Adrenal gland (tissue), 12 donors: ENCODE results near the gene MAP2K5. TPM values are rescaled to one million over a fixed set of nuclear protein-coding genes. Genes with fewer than 3 reads are reported as not detected.

Experiments used
- DNase-seq, 7 donors: peaks; one replicate each; pipeline ENCODE4 v3.0.0-alpha.2; 2019 to 2020
- H3K27ac ChIP-seq, 5 donors: fragments of 200-600 bp; sonication (generic) in 4 of 5; 1 replicate in 3 of 5; 2 replicates in 2 of 5; pipeline versions ENCODE4 v1.5.1 to v1.8.0; 2016 to 2020; ENCODE audit warnings: mild to moderate bottlenecking in 1 of 5
- H3K27me3 ChIP-seq: fragments of 200-600 bp; 2 replicates; pipeline ENCODE4 v1.8.0; 2021
- H3K36me3 ChIP-seq, 2 donors: fragments of 200-600 bp; replicated peaks in 1 of 2; 1 replicate in 1 of 2; 2 replicates in 1 of 2; pipeline versions ENCODE4 v1.5.1 to v1.8.0; 2018 to 2022
- H3K4me1 ChIP-seq, 2 donors: fragments of 200-600 bp; replicated peaks in 1 of 2; 1 replicate in 1 of 2; 2 replicates in 1 of 2; pipeline versions ENCODE4 v1.5.1 to v1.8.0; 2018 to 2021
- H3K4me3 ChIP-seq, 4 donors: fragments of 200-600 bp; sonication (generic) in 3 of 4; one replicate each; pipeline ENCODE4 v1.5.1; 2016 to 2018
- H3K9me3 ChIP-seq, 3 donors: fragments of 200-600 bp; sonication (generic) in 1 of 3; replicated peaks in 1 of 3; 1 replicate in 2 of 3; 2 replicates in 1 of 3; pipeline versions ENCODE4 v1.5.1 to v1.8.0; 2016 to 2021
- POLR2A ChIP-seq, 2 donors: fragments of 450-650 bp; IDR thresholded peaks; one replicate each; pipeline ENCODE4 v1.6.1; 2017; ENCODE audit warnings: antibody characterized with exemption in 2 of 2, mild to moderate bottlenecking in 2 of 2, moderate library complexity in 1 of 2
- WGBS, 4 donors: extraction: QIAGEN DNeasy Blood & Tissue Kit in 2 of 4; methylation state at CpG; one replicate each; pipeline versions ENCODE4 v1.1.5 to v1.1.7; 2013 to 2017; 5-methylcytosine and 5-hydroxymethylcytosine counted together
- intact Hi-C, 2 donors: fragments of 100-400 bp; cut with DNase I; formaldehyde crosslinking; loops; one replicate each; pipeline versions ENCODE4 v1.14.1 to v1.15.0; 2022 to 2023
- polyA plus RNA-seq, 3 donors: library from polyadenylated mRNA; stranded (reverse); fragments of 200-250 nt in 2 of 3; fragments of 350-450 nt in 1 of 3; fragmentation: Illumina TruSeq in 1 of 3; extraction: RNeasy Lipid Tissue Mini Kit (QIAGEN cat#74804) in 1 of 3; gene quantifications; one replicate each; pipeline ENCODE4 v1.2.3, GENCODE V29; 2013 to 2014
- total RNA-seq, 9 donors: library from RNA; depleted of rRNA in 4 of 9; stranded (reverse); fragments of >200 nt in 4 of 9; fragments of 120-200 nt in 1 of 9; fragmentation: NEBNext Ultra II Directional in 1 of 9; extraction: Animal tissue kit (Norgen Biotek cat#: 25700) in 1 of 9; gene quantifications; one replicate each; pipeline versions ENCODE4 v1.1.0 to v1.2.4, GENCODE V29; 2013 to 2023
- TF ChIP-seq, protein P1 (sequence below), 6 experiments: fragments of 450-650 bp in 4 of 6; fragments of 200-600 bp in 2 of 6; sonication (generic) in 1 of 6; IDR thresholded peaks; 1 replicate in 5 of 6; 2 replicates in 1 of 6; pipeline versions ENCODE4 v1.5.1 to v1.8.0; 2016 to 2021; ENCODE audit warnings: antibody characterized with exemption in 6 of 6, mild to moderate bottlenecking in 2 of 6, moderate library complexity in 1 of 6
- donor health status: healthy with polysubstance abuse.
- donor health status: Bipolar disorder and iron deficiency.
- donor health status: DM: yes; HTN: yes; CAD: no.
- donor health status: DM: no; HTN: no; CAD: no.
- donor health status: DM: no; HTN: no; CAD: no.
- donor health status: DM: yes; HTN: yes; CAD: no.

MAP2K5 gene
- total and polyA plus RNA-seq, 12 donors = 10.3 to 33.8 (median 17.0) TPM

DNA sequence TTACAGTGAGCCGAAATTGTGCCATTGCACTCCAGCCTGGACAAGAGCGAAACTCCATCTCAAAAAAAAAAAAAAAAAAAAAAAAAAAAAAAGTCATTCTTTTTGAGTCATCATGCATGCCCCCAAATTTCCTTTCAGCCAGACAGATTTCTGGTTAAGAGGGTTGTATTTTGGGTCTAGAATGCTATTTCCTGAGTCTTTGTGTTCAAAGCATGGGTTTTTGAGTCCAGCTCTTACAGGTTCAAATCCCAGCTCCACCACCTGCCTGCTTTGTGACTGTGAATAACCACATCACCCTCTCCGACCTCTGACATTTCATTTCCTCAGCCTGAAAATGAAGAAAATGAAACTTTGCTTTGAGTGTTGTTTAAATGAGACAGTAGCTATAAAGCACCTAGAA lies 30.9 kb upstream of the MAP2K5 start:
- 91 to 98% (median 93%) methylated on average over 3 of the region's 3 CpGs for WGBS, 4 donors
- no peak overlapping the region for H3K27ac ChIP-seq
- no peaks in the 10 kb centered on the region for H3K9me3 ChIP-seq
- intact Hi-C loops = loop anchor here in 1 of 2 donors (10.0 kb wide), 1 partner anchor 323 kb away; no protein-coding TSS in a partner anchor
- H3K36me3 ChIP-seq = no peaks in the 10 kb centered on the region
- no peak for DNase-seq
- TF ChIP-seq, protein P1, sequence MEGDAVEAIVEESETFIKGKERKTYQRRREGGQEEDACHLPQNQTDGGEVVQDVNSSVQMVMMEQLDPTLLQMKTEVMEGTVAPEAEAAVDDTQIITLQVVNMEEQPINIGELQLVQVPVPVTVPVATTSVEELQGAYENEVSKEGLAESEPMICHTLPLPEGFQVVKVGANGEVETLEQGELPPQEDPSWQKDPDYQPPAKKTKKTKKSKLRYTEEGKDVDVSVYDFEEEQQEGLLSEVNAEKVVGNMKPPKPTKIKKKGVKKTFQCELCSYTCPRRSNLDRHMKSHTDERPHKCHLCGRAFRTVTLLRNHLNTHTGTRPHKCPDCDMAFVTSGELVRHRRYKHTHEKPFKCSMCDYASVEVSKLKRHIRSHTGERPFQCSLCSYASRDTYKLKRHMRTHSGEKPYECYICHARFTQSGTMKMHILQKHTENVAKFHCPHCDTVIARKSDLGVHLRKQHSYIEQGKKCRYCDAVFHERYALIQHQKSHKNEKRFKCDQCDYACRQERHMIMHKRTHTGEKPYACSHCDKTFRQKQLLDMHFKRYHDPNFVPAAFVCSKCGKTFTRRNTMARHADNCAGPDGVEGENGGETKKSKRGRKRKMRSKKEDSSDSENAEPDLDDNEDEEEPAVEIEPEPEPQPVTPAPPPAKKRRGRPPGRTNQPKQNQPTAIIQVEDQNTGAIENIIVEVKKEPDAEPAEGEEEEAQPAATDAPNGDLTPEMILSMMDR (IDR thresholded peaks at IDR 0.05) = no peak
- no peak for TF ChIP-seq POLR2A (IDR thresholded peaks at IDR 0.05)
- peaks cover 0 to under 1% of the 10 kb centered on the region in 2 donors for H3K4me1 ChIP-seq
- H3K27me3 ChIP-seq = no peaks in the 10 kb centered on the region
- no peak overlapping the region for H3K4me3 ChIP-seq

DNA sequence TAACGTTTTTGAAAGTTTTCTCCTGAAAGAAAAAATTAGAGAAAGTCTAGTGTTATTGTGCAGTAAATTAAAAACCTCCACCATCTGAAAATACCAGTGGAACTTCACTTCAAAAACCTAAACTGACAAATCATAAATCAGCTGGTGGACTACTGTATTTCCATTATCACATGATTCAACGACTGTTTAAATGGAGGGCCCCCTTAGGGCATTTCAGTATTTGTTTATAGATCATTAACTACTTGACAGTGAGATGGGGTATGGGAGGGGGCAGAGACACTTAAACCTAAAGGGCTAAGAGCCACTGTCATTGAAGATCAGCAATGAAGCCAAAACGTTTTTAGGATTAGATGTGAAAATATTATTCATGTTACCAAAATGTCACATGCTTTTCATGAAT lies 30.4 kb upstream of the MAP2K5 start:
- no peaks in the 10 kb centered on the region for H3K27me3 ChIP-seq
- H3K36me3 ChIP-seq = no peaks in the 10 kb centered on the region
- no peak for TF ChIP-seq POLR2A (IDR thresholded peaks at IDR 0.05)
- TF ChIP-seq, protein P1 (IDR thresholded peaks at IDR 0.05) = no peak
- H3K27ac ChIP-seq = no peak overlapping the region
- H3K9me3 ChIP-seq = no peaks in the 10 kb centered on the region
- no peak overlapping the region for H3K4me3 ChIP-seq
- intact Hi-C loops = loop anchor here in 1 of 2 donors (10.0 kb wide), 1 partner anchor 323 kb away; no protein-coding TSS in a partner anchor
- WGBS, 4 donors = 41 to 48% (median 46%) methylated on average over 3 of the region's 3 CpGs
- no peaks in the 10 kb centered on the region for H3K4me1 ChIP-seq
- no peak for DNase-seq

DNA sequence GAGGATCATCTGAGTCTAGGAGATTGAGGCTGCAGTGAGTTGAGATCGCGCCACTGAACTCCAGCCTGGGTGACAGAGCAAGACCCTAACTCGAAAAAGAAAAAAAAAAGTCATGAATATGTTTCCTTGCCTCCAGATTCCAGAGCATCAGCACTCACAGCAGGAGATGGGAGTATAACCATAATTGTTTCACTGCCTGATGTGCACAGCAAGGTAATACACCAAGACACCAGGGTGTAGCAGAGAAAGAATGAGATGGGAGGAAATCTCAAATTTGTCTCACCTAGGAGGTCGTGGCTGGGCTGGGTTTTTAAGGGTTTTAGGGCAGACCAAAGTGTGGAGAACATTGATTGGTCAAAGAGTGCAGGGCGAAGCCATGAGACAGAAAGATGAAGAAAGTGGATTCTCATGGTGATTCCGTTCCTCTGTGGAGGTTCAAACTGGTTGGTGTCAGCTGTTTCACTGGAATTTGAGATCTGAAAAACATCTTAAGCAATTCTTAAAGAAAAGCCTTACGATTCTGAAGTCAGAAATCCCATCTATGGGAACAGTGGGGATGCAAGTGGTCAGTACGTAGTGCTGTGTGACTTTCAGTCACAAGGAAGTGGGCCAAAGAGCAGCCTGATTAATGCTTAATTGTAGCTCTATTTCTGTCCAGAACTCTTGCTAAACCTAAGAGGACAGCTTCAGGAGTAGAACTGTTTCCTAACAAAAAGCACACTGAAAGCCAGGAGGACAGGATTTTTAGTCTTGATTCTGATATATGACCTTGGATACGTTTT lies 29.4 kb upstream of the MAP2K5 start:
- H3K4me1 ChIP-seq = no peaks in the 10 kb centered on the region
- DNase-seq = no peak
- intact Hi-C loops = loop anchor here in 1 of 2 donors (10.0 kb wide), 1 partner anchor 322 kb away; no protein-coding TSS in a partner anchor

DNA sequence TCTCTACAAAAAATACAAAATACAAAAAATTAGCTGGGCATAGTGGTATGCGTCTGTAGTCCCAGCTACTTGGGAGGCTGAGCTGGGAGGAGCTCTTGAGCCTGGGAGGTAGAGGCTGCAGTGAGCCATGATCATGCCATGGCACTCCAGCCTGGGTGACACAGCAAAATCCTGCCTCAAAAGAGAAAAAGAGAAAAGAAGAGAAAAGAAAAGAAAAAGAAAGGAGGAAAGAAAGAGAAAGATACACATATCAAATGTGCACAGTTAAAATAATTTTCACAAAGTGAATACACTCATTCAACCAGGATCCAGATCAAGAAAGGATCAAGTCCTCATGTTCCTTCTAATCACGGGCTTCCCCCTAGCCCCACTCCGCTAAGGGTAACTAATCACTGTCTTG lies 27.4 kb upstream of the MAP2K5 start:
- H3K4me3 ChIP-seq = no peak overlapping the region
- TF ChIP-seq, protein P1 (IDR thresholded peaks at IDR 0.05) = no peak
- TF ChIP-seq POLR2A (IDR thresholded peaks at IDR 0.05) = no peak
- WGBS, 4 donors = 94 to 100% (median 97%) methylated on average over 3 of the region's 3 CpGs

More for the DNA sequence above, 29.4 kb upstream of the MAP2K5 start:
- Histone ChIP-seq H3K9me3 (no peaks in the 10 kb centered on the region), H3K27ac (no peak overlapping the region), H3K27me3 (no peaks in the 10 kb centered on the region), H3K4me3 (no peak overlapping the region), H3K36me3 (no peaks in the 10 kb centered on the region)
- WGBS, 4 donors = 78 to 89% (median 81%) methylated on average over 9 of the region's 9 CpGs
- no peak for TF ChIP-seq POLR2A (IDR thresholded peaks at IDR 0.05)
- TF ChIP-seq, protein P1 (IDR thresholded peaks at IDR 0.05) = no peak

More for the DNA sequence above, 27.4 kb upstream of the MAP2K5 start:
- H3K4me1 ChIP-seq = no peaks in the 10 kb centered on the region
- DNase-seq = no peak
- no peaks in the 10 kb centered on the region for H3K36me3 ChIP-seq
- H3K27ac ChIP-seq = no peak overlapping the region
- H3K9me3 ChIP-seq = no peaks in the 10 kb centered on the region
- intact Hi-C loops = loop anchor here in 1 of 2 donors (10.0 kb wide), 1 partner anchor 320 kb away; no protein-coding TSS in a partner anchor
- H3K27me3 ChIP-seq = no peaks in the 10 kb centered on the region
